Measurements from ENCODE around the gene PDE4D.

- TF ChIP-seq SUZ12 (IDR thresholded peaks at IDR 0.05) (no peak), SP1 (IDR thresholded peaks at IDR 0.05) (no peak), FOXK2 (IDR thresholded peaks at IDR 0.05) (no peak)
These were observed 646.6 kb downstream of the PDE4D start for GRCh38 chr5:59246882-59247281.

Measured in HEK293T (cell line).